ENCODE data around the gene DNAH7. TPM values are rescaled to one million over a fixed set of nuclear protein-coding genes. Genes with fewer than 3 reads are reported as not detected.

Gene DNAH7
- total and polyA plus RNA-seq, 2 donors from 2014 or later, result 3.8 to 15.7 TPM

DNA sequence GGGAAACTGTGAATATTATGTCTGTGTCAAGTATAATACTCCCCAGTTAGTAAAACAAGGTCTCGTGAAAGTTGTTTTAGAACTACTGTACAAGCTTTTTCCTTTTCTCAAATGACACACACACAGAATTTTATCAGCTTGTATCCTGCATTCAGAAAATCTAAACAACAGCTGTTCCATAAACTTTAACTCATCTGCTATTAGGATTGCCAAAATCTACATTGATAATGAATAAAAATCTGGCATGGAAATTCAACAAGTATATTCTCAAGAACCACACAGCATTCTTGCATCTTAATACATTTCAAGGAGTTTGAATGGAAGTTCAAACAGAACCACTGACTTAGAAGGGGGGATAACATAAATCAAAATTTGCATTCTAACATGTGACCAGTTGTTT is 260.4 kb downstream of the DNAH7 start:
- FAIRE-seq, result no peak

DNA sequence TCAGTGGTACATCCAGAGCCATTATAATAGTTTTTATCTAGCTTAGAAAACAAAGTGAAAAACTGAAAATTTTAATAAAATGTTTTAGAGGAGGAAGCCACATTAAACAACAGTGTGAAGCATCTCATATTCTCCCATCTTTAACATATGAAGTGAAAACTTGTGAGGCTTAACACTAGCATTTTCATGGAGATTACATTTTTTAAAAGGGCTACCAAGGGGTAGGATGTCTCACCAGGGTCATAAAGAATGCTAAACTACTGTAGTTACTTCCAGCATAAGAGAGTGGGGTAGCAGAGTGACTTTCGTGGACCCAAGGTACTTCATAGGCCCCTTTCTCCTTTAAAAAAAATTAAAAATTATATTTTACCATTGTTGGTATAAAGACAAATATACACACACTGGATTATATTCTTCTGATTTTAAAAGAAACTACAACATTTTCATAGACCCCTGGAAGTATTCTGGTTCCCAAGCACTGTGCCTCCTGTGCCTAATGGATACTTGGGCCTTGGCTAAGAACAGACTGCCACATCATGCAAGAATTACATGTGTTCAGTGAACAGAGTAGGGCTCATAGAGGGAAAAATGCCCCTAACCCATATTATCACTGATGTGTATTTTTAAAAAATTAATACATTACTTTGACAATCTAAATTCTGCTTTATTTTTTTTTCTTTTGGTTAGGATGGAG is 263.2 kb downstream of the DNAH7 start:
- no peak overlapping the region for H3K9ac ChIP-seq (ENCODE audit: low read length in 3 of 3)
- FAIRE-seq (no peak), DNase-seq (no peak)
- TF ChIP-seq, protein P1, sequence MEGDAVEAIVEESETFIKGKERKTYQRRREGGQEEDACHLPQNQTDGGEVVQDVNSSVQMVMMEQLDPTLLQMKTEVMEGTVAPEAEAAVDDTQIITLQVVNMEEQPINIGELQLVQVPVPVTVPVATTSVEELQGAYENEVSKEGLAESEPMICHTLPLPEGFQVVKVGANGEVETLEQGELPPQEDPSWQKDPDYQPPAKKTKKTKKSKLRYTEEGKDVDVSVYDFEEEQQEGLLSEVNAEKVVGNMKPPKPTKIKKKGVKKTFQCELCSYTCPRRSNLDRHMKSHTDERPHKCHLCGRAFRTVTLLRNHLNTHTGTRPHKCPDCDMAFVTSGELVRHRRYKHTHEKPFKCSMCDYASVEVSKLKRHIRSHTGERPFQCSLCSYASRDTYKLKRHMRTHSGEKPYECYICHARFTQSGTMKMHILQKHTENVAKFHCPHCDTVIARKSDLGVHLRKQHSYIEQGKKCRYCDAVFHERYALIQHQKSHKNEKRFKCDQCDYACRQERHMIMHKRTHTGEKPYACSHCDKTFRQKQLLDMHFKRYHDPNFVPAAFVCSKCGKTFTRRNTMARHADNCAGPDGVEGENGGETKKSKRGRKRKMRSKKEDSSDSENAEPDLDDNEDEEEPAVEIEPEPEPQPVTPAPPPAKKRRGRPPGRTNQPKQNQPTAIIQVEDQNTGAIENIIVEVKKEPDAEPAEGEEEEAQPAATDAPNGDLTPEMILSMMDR (IDR thresholded peaks at IDR 0.05; ENCODE audit: borderline replicate concordance, extremely low read depth, insufficient read depth), result no peak
- no peak overlapping the region for H3K4me3 ChIP-seq (ENCODE audit: low read length in 3 of 3)
- no peaks in the 10 kb centered on the region for H3K9me3 ChIP-seq (ENCODE audit: control insufficient read depth in 2 of 3, insufficient read depth in 1 of 3, low read length in 3 of 3)
- no peaks in the 10 kb centered on the region for H3K27me3 ChIP-seq (ENCODE audit: control insufficient read depth, insufficient read depth, low read length)
- no peak overlapping the region for H3K27ac ChIP-seq (ENCODE audit: low read depth in 2 of 2, low read length in 2 of 2)
- H3K36me3 ChIP-seq (ENCODE audit: control insufficient read depth in 2 of 3, insufficient read depth in 3 of 3, low read length in 3 of 3), result no peaks in the 10 kb centered on the region
- intact Hi-C loops (cut with DNase I), result no loop called here
- no peaks in the 10 kb centered on the region for H3K4me1 ChIP-seq (ENCODE audit: control insufficient read depth in 2 of 3, insufficient read depth in 2 of 3, low read depth in 1 of 3, low read length in 3 of 3)

More for the DNA sequence above, 260.4 kb downstream of the DNAH7 start:
- TF ChIP-seq, protein P1 (IDR thresholded peaks at IDR 0.05; ENCODE audit: borderline replicate concordance, extremely low read depth, insufficient read depth), result no peak
- Histone ChIP-seq H3K36me3 (ENCODE audit: control insufficient read depth in 2 of 3, insufficient read depth in 3 of 3, low read length in 3 of 3) (no peaks in the 10 kb centered on the region), H3K9ac (ENCODE audit: low read length in 3 of 3) (no peak overlapping the region), H3K4me1 (ENCODE audit: control insufficient read depth in 2 of 3, insufficient read depth in 2 of 3, low read depth in 1 of 3, low read length in 3 of 3) (no peaks in the 10 kb centered on the region), H3K9me3 (ENCODE audit: control insufficient read depth in 2 of 3, insufficient read depth in 1 of 3, low read length in 3 of 3) (no peaks in the 10 kb centered on the region), H3K27ac (ENCODE audit: low read depth in 2 of 2, low read length in 2 of 2) (no peak overlapping the region), H3K27me3 (ENCODE audit: control insufficient read depth, insufficient read depth, low read length) (no peaks in the 10 kb centered on the region), H3K4me3 (ENCODE audit: low read length in 3 of 3) (no peak overlapping the region)
- intact Hi-C loops (cut with DNase I), result no loop called here
- peak in 1 of 5 donors; percentile 16 for DNase-seq

DNA sequence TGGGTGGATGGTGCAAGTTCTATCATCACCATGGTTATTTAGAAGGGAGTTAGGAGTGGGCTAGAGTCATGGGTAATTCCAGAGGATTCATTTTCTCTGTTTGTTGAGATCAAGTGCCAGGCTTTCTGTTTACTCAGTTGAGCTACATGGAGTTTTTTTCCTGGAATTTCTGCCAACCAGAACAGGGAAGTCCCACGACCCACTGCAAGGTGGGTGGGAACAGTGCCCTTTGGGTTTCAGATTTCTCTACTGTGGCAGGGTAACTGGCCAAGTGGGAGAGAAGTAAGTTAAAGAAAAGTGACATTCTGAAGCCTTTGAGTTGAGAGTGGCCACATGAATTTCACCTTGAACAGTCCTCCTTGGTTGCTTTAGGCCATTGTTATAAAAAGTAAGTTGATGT is 272.8 kb downstream of the DNAH7 start:
- H3K9me3 ChIP-seq (ENCODE audit: control insufficient read depth in 2 of 3, insufficient read depth in 1 of 3, low read length in 3 of 3), result no peaks in the 10 kb centered on the region
- H3K4me1 ChIP-seq (ENCODE audit: control insufficient read depth in 2 of 3, insufficient read depth in 2 of 3, low read depth in 1 of 3, low read length in 3 of 3), result no peaks in the 10 kb centered on the region
- H3K9ac ChIP-seq (ENCODE audit: low read length in 3 of 3), result no peak overlapping the region
- intact Hi-C loops (cut with DNase I), result no loop called here
- no peak overlapping the region for H3K27ac ChIP-seq (ENCODE audit: low read depth in 2 of 2, low read length in 2 of 2)
- no peak for FAIRE-seq
- H3K27me3 ChIP-seq (ENCODE audit: control insufficient read depth, insufficient read depth, low read length), result no peaks in the 10 kb centered on the region
- TF ChIP-seq, protein P1 (IDR thresholded peaks at IDR 0.05; ENCODE audit: borderline replicate concordance, extremely low read depth, insufficient read depth), result no peak
- no peaks in the 10 kb centered on the region for H3K36me3 ChIP-seq (ENCODE audit: control insufficient read depth in 2 of 3, insufficient read depth in 3 of 3, low read length in 3 of 3)
- H3K4me3 ChIP-seq (ENCODE audit: low read length in 3 of 3), result no peak overlapping the region
- no peak for DNase-seq

DNA sequence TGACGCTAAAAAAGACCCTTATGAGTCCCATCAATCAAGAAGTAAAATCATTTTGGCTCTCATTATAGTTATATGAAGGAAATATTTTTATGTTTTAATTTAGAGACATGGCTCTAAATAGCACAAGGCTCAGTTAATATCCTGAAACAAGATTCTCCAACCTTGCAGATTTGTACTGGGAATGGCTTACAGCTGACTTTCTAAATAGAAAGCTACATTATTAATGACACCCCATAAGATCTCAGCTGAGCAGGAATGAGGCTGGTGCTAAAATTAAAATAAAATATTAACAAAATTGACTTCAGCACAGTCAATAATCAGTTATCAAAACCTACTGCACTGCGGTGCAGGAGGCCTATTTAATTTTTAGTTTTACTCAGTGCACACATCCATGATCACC is 274.8 kb downstream of the DNAH7 start:
- Histone ChIP-seq H3K36me3 (ENCODE audit: control insufficient read depth in 2 of 3, insufficient read depth in 3 of 3, low read length in 3 of 3) (no peaks in the 10 kb centered on the region), H3K9me3 (ENCODE audit: control insufficient read depth in 2 of 3, insufficient read depth in 1 of 3, low read length in 3 of 3) (no peaks in the 10 kb centered on the region), H3K4me1 (ENCODE audit: control insufficient read depth in 2 of 3, insufficient read depth in 2 of 3, low read depth in 1 of 3, low read length in 3 of 3) (no peaks in the 10 kb centered on the region), H3K4me3 (ENCODE audit: low read length in 3 of 3) (no peak overlapping the region), H3K27me3 (ENCODE audit: control insufficient read depth, insufficient read depth, low read length) (no peaks in the 10 kb centered on the region), H3K27ac (ENCODE audit: low read depth in 2 of 2, low read length in 2 of 2) (no peak overlapping the region), H3K9ac (ENCODE audit: low read length in 3 of 3) (no peak overlapping the region)
- DNase-seq (no peak), FAIRE-seq (no peak)
- TF ChIP-seq, protein P1 (IDR thresholded peaks at IDR 0.05; ENCODE audit: borderline replicate concordance, extremely low read depth, insufficient read depth), result no peak
- intact Hi-C loops (cut with DNase I), result no loop called here

All from kidney (tissue), 14 donors.